GM12801 (cell line): ENCODE results near the gene TNRC6B.

Experiments used
- TF ChIP-seq, protein P1 (sequence below): IDR thresholded peaks from one replicate; pipeline ENCODE4 v1.5.1; 2011; ENCODE audit warnings: control low read depth; ENCODE audit not compliant: insufficient read length; ENCODE audit errors: extremely low read depth

Gene TNRC6B

DNA sequence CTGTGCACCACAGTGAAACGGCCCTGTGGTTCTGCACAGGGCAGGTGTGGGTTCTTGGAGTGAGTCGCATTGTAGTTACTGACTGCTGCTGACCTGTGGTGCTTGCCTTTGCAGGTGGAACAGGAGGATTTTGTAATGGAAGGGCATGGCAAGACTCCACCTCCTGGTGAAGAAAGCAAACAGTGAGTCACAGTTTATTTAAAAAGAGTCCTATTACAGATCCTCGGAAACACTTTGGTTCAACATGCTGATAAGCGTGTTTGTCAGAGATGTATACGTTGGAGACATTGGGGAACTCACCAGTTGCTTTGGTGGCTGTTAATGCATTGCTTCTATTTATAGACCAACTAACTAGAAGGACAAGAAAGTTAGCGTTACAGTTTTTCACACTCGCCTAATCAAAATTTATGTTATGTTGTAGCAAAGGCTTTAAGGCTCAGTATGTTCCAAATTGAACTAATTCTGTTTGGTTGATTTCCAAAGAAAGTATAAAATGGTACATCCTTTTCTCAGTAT is 21.7 kb upstream of the TNRC6B start:
- TF ChIP-seq, protein P1, sequence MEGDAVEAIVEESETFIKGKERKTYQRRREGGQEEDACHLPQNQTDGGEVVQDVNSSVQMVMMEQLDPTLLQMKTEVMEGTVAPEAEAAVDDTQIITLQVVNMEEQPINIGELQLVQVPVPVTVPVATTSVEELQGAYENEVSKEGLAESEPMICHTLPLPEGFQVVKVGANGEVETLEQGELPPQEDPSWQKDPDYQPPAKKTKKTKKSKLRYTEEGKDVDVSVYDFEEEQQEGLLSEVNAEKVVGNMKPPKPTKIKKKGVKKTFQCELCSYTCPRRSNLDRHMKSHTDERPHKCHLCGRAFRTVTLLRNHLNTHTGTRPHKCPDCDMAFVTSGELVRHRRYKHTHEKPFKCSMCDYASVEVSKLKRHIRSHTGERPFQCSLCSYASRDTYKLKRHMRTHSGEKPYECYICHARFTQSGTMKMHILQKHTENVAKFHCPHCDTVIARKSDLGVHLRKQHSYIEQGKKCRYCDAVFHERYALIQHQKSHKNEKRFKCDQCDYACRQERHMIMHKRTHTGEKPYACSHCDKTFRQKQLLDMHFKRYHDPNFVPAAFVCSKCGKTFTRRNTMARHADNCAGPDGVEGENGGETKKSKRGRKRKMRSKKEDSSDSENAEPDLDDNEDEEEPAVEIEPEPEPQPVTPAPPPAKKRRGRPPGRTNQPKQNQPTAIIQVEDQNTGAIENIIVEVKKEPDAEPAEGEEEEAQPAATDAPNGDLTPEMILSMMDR, result no peak

DNA sequence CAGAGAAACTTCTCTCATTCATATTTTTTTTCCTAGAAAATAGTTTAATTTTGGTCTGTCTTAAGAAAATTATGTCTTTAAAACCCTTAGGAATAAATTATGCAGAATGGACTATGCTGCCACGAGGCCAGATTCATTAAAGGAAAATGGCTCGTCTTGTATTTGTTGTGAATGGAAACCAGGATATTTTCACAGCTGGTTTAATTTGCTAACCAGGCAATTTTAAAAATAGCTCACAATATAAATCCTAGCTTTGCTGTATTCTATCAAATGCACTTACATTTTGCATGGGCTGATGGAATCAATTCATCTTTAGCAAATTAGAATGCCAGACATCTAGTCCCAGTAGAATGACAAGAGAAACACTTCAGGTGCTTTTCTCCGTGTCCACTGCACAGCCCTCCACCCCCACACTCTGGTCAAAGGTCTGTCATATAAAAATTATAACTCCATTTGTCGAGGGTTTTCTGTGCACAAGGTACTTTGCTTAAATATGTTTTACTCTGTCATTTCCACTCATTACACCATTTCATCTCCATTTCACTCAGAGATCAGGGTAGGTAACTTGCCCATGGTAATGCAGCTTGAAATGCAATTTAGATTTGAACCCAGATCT is 20.3 kb upstream of the TNRC6B start:
- TF ChIP-seq, protein P1, result no peak

DNA sequence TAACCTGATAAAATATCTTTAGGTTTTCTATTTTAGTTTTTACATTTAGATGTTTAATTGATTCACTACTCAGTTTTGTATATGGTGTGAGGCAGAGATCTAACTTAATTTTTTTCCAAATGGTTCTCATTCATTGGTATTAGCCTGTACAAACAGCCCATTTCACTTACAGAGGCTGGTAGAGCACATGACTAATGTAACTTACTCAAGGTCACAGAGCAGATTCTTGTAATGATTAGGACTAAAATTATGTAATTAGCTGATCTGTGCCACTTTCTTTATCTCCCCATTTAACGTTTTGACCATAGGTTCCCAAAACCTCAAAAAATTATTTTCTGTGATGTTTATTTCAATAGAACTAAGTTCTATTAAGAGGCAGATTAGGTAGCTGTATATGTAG is 16.5 kb upstream of the TNRC6B start:
- TF ChIP-seq, protein P1, result no peak

DNA sequence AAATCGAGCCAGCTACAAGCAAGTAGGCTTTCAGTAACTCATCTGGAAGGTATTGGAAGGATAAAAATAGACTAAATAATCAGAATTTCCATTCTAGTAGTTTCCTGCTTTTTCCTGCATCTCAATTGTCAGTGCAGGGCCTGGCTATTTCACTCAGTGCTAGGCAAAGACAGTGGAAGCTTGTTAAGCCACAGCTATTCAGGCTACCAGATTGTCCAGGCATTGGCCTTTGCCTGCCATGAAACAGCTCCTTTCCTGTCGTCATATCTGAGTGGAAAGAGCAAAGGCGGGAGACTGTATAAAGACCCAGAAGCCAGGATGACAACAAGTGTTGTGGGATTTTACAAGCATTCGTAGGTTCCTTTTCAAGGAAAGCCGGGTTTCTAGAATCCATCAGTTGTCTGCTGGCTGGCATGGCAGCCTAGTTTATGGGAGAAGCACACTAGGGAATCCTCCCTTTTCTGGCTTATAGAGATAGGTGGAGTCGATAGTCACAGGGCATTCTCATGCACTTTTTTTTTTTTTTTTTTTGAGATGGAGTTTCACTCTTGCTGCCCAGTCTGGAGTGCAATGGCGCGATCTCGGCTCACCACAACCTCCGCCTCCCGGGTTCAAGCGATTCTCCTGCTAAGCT is 2.0 kb upstream of the TNRC6B start:
- TF ChIP-seq, protein P1, result no peak

DNA sequence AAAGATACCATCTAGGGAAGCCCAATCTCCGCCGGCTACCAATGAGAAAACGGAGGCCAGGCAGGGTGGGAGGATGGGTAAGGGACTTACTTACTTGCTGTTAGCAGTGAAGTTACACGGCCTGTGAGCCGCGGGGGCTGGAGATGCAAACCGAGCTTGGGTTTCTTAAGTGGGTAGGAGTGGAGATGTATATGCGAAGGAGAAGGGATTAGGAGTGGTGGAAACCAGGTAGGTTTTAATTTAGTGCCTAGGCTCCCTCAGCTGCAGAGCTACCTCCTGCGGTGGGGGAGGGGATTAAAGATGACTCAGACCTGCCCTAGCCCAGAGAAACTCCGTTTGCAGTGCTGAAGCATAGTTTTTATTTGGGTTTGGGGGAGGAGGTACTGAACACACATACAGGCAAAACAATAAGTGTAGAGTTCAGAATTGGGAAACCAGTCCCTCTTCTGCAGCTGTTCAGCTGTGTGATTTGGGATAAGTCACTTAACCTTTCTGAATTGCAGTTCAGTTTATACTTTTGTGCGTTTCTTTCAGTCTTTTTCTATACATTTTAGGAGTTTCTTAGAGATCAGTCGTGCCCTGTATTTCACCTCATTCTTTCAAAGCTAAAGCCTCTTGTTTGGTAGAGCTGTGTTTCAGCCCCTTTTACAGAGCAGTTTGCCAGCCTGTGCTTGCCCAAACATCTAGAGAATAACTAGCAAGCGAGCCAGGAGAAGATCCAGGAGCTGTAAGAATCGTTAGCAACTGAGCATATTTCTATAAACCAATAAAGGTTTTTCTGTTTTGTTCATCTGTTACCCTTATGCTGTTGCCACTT is 596 bp upstream of the TNRC6B start:
- TF ChIP-seq, protein P1, result no peak

DNA sequence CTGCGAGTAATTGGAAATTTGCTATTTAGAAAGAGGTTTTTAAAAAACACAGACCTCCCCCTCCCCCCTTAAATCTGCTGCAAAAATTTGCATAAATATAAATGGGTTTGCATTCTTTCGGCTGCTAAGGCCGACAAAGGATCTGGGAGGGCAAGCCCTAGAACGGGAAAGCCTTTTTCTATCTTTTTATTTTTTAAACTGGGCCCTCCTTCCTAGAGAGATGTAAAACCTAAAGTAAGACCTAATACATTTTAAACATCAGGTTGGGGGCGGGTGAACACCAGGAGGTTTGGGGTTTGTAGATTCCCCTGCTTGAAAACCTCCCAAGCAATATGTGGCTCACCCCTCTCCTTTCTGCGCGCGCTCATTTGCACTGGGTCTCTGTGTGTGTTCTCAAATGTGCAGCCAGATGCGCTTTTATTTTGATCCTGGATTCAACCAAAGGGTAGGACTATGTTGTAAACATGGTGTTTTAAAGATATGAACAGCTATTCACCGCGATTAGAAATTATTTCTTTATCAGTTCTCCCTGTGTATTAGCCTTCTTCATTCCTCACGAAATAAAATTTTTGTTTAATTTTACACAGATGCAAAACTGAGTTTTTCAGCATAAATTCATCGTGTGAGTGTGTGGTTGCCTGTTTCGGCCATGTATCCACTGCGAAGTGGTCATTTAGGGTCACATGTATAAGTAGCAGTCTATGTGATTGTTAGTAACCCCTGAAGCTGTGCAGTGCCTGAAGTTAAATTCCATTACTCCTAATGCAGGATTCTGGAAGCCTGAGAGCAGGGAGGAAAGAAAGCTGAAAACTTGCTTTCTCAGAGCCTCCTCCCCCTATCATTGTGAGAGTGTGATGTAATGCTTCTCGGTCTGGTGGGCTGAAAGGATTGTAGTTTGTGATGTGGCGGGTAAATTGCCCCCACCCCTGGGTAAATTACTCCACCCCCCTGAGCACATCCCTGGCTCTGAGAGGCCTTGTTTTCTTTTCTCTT is 988 bp downstream of the TNRC6B start:
- TF ChIP-seq, protein P1, result no peak
